22Rv1 (cell line): Measurements from ENCODE around the gene RFX7.
"Not testable (repeated sequence)": the region's sequence is repeated elsewhere in the genome, so short reads cannot be mapped to it uniquely, and the experiment has no call there.

Experiments
- H3K27ac ChIP-seq: fragments of 450-650 bp; 2 replicates; pipeline ENCODE4 v1.5.1; 2017
- CTCF ChIP-seq: fragments of 450-650 bp; IDR thresholded peaks from 2 replicates; pipeline ENCODE4 v1.5.1; 2017; ENCODE audit warnings: mild to moderate bottlenecking
- ZFX ChIP-seq: fragments of 450-650 bp; IDR thresholded peaks from 2 replicates; pipeline ENCODE4 v1.6.1; 2017; ENCODE audit warnings: antibody characterized with exemption, borderline replicate concordance

Gene RFX7

GRCh38 chr15:56261854-56262509 lies 18.3 kb upstream of the RFX7 start:
- no peak for TF ChIP-seq ZFX
- TF ChIP-seq CTCF: no peak
- no peak overlapping the region for H3K27ac ChIP-seq

- H3K27ac ChIP-seq: not testable (repeated sequence)
These were observed 13.6 kb upstream of the RFX7 start for GRCh38 chr15:56257306-56257705.

- TF ChIP-seq CTCF (no peak), ZFX (no peak)
- no peak overlapping the region for H3K27ac ChIP-seq
These were observed 10.6 kb upstream of the RFX7 start for GRCh38 chr15:56254265-56254664.

GRCh38 chr15:56252386-56252785 lies 8.7 kb upstream of the RFX7 start:
- H3K27ac ChIP-seq: no peak overlapping the region

GRCh38 chr15:56251315-56252095 lies 7.8 kb upstream of the RFX7 start:
- no peak for TF ChIP-seq CTCF
- TF ChIP-seq ZFX: no peak
- no peak overlapping the region for H3K27ac ChIP-seq

More at GRCh38 chr15:56252386-56252785, 8.7 kb upstream of the RFX7 start:
- TF ChIP-seq CTCF (no peak), ZFX (no peak)

- TF ChIP-seq CTCF: no peak
- no peak for TF ChIP-seq ZFX
- H3K27ac ChIP-seq: no peak overlapping the region
These were observed 6.9 kb upstream of the RFX7 start for GRCh38 chr15:56250626-56251025.

GRCh38 chr15:56249092-56249491 lies 5.4 kb upstream of the RFX7 start:
- H3K27ac ChIP-seq: no peak overlapping the region
- TF ChIP-seq CTCF (no peak; the same call in 1 of the 2 replicates), ZFX (no peak)
